GM12878 (cell line): ENCODE data around the gene EHF.

Source experiments
- EP300 ChIP-seq, 2 experiments: fragments of 150-350 bp in 1 of 2; IDR thresholded peaks; 2 replicates each; pipeline ENCODE4 v1.6.1; 2011 to 2012; ENCODE audit warnings: low read depth in 2 of 2, low read length in 2 of 2, borderline replicate concordance in 1 of 2, improper control_type of control experiment in 1 of 2, inconsistent platforms in 1 of 2; ENCODE audit not compliant: control insufficient read depth in 1 of 2
- JUND ChIP-seq: IDR thresholded peaks from 2 replicates; pipeline ENCODE4 v1.6.1; 2012; ENCODE audit warnings: low read depth, mild to moderate bottlenecking, low read length, improper control_type of control experiment, moderate library complexity
- MTA3 ChIP-seq: IDR thresholded peaks from 2 replicates; pipeline ENCODE4 v1.6.1; 2012; ENCODE audit warnings: low read length, inconsistent platforms, borderline replicate concordance
- POLR2A ChIP-seq: IDR thresholded peaks from 2 replicates; pipeline ENCODE4 v1.6.1; 2011; ENCODE audit warnings: low read depth, mild to moderate bottlenecking, low read length
- RAD21 ChIP-seq: IDR thresholded peaks from 2 replicates; pipeline ENCODE4 v1.6.1; 2011; ENCODE audit warnings: mild to moderate bottlenecking, low read depth, low read length, moderate library complexity; ENCODE audit not compliant: insufficient read depth
- SMC3 ChIP-seq: IDR thresholded peaks from 2 replicates; pipeline ENCODE4 v1.6.1; 2011; ENCODE audit warnings: low read length, improper control_type of control experiment, borderline replicate concordance
- SUZ12 ChIP-seq: fragments of 200-600 bp; sonication (generic); IDR thresholded peaks from one replicate; pipeline ENCODE4 v1.6.1; 2018; ENCODE audit warnings: antibody characterized with exemption, mild to moderate bottlenecking; ENCODE audit not compliant: unreplicated experiment
- ZNF384 ChIP-seq: IDR thresholded peaks from 2 replicates; pipeline ENCODE4 v1.6.1; 2012; ENCODE audit warnings: low read depth, mild to moderate bottlenecking, low read length, improper control_type of control experiment, borderline replicate concordance
- TF ChIP-seq, protein P1 (sequence below), 3 experiments: IDR thresholded peaks in 2 of 3; conservative IDR thresholded peaks in 1 of 3; 2 replicates each; pipeline ENCODE4 v1.5.1; 2011; ENCODE audit warnings: low read depth in 3 of 3, low read length in 3 of 3, mild to moderate bottlenecking in 3 of 3, control low read depth in 2 of 3, moderate library complexity in 2 of 3, inconsistent platforms in 1 of 3, mixed read lengths in 1 of 3; ENCODE audit not compliant: control insufficient read depth in 2 of 3, insufficient read depth in 1 of 3; ENCODE audit errors: extremely low read depth in 1 of 3
- TF ChIP-seq, protein P2 (sequence below): fragments of 150-350 bp; IDR thresholded peaks from 2 replicates; pipeline ENCODE4 v1.6.1; 2016; ENCODE audit warnings: low read depth, low read length

DNA sequence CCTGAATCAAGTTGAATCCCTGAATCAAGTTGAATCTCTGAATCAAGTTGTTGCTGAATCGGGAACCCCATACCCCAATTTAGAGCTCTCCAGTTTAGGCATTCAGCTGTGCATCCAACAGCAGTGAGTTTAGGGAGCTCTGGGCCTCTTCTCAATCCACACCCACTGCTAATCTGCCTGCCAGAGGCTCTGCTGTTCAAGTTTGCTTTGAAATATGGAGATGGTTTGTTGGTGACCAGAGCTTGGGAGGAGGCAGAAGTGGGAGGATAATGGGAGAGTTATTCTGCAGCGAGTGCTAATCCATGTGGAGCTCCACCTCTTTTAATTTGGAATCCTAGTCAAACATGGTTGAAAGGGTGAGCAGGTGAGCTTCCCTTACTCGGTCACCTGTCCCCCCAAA lies 22.4 kb downstream of the EHF start:
- no peak for TF ChIP-seq EP300 (IDR thresholded peaks at IDR 0.05; ENCODE audit: borderline replicate concordance in 1 of 2, control insufficient read depth in 1 of 2, low read depth in 2 of 2, low read length in 2 of 2)
- no peak for TF ChIP-seq SMC3
- TF ChIP-seq, protein P1, sequence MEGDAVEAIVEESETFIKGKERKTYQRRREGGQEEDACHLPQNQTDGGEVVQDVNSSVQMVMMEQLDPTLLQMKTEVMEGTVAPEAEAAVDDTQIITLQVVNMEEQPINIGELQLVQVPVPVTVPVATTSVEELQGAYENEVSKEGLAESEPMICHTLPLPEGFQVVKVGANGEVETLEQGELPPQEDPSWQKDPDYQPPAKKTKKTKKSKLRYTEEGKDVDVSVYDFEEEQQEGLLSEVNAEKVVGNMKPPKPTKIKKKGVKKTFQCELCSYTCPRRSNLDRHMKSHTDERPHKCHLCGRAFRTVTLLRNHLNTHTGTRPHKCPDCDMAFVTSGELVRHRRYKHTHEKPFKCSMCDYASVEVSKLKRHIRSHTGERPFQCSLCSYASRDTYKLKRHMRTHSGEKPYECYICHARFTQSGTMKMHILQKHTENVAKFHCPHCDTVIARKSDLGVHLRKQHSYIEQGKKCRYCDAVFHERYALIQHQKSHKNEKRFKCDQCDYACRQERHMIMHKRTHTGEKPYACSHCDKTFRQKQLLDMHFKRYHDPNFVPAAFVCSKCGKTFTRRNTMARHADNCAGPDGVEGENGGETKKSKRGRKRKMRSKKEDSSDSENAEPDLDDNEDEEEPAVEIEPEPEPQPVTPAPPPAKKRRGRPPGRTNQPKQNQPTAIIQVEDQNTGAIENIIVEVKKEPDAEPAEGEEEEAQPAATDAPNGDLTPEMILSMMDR (IDR thresholded peaks at IDR 0.05 in 2 of 3, conservative IDR thresholded peaks at IDR 0.05 in 1 of 3; ENCODE audit: control insufficient read depth in 2 of 3, extremely low read depth in 1 of 3, insufficient read depth in 1 of 3, low read depth in 3 of 3, low read length in 3 of 3), result no peak
- no peak for TF ChIP-seq MTA3
- TF ChIP-seq RAD21, result no peak
- TF ChIP-seq, protein P2, sequence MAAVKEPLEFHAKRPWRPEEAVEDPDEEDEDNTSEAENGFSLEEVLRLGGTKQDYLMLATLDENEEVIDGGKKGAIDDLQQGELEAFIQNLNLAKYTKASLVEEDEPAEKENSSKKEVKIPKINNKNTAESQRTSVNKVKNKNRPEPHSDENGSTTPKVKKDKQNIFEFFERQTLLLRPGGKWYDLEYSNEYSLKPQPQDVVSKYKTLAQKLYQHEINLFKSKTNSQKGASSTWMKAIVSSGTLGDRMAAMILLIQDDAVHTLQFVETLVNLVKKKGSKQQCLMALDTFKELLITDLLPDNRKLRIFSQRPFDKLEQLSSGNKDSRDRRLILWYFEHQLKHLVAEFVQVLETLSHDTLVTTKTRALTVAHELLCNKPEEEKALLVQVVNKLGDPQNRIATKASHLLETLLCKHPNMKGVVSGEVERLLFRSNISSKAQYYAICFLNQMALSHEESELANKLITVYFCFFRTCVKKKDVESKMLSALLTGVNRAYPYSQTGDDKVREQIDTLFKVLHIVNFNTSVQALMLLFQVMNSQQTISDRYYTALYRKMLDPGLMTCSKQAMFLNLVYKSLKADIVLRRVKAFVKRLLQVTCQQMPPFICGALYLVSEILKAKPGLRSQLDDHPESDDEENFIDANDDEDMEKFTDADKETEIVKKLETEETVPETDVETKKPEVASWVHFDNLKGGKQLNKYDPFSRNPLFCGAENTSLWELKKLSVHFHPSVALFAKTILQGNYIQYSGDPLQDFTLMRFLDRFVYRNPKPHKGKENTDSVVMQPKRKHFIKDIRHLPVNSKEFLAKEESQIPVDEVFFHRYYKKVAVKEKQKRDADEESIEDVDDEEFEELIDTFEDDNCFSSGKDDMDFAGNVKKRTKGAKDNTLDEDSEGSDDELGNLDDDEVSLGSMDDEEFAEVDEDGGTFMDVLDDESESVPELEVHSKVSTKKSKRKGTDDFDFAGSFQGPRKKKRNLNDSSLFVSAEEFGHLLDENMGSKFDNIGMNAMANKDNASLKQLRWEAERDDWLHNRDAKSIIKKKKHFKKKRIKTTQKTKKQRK, result no peak
- TF ChIP-seq ZNF384, result no peak
- no peak for TF ChIP-seq SUZ12
- no peak for TF ChIP-seq POLR2A
- no peak for TF ChIP-seq JUND
